Thymus (tissue), 11 donors: ENCODE data around the gene TMEM44. TPM values are rescaled to one million over a fixed set of nuclear protein-coding genes. Genes with fewer than 3 reads are reported as not detected.
A peak's percentile ranks its signal among the peaks of the same experiment; 100 is the strongest.

Source experiments
- DNase-seq, 9 donors: peaks; one replicate each; pipeline ENCODE4 v3.0.0-alpha.2; 2013; ENCODE audit warnings: low spot score in 9 of 9, low read depth in 6 of 9, missing footprints in 1 of 9
- H3K27ac ChIP-seq, 2 donors: one replicate each; pipeline ENCODE4 v1.5.1; 2013; ENCODE audit warnings: control low read depth in 1 of 2, low read depth in 1 of 2, low read length in 1 of 2, mild to moderate bottlenecking in 1 of 2, moderate library complexity in 1 of 2
- H3K27me3 ChIP-seq, 2 donors: one replicate each; pipeline ENCODE4 v1.5.1; 2013; ENCODE audit warnings: low read length in 1 of 2; ENCODE audit not compliant: control insufficient read depth in 2 of 2, insufficient read depth in 1 of 2
- H3K36me3 ChIP-seq, 2 donors: one replicate each; pipeline ENCODE4 v1.5.1; 2013; ENCODE audit warnings: low read length in 1 of 2, mild to moderate bottlenecking in 1 of 2, moderate library complexity in 1 of 2; ENCODE audit not compliant: control insufficient read depth in 2 of 2, insufficient read depth in 2 of 2
- H3K4me1 ChIP-seq, 2 donors: one replicate each; pipeline ENCODE4 v1.5.1; 2013; ENCODE audit warnings: low read length in 2 of 2; ENCODE audit not compliant: control insufficient read depth in 2 of 2, insufficient read depth in 2 of 2
- H3K4me3 ChIP-seq, 2 donors: one replicate each; pipeline ENCODE4 v1.5.1; 2013; ENCODE audit warnings: low read length in 2 of 2, control low read depth in 1 of 2, mild to moderate bottlenecking in 1 of 2
- H3K9me3 ChIP-seq, 2 donors: one replicate each; pipeline ENCODE4 v1.5.1; 2013; ENCODE audit warnings: low read length in 1 of 2, mild to moderate bottlenecking in 1 of 2; ENCODE audit not compliant: control insufficient read depth in 2 of 2, insufficient read depth in 1 of 2
- WGBS: extraction: QIAGEN DNeasy Blood & Tissue Kit; methylation state at CpG from one replicate; pipeline ENCODE4 v1.1.7; 2013; 5-methylcytosine and 5-hydroxymethylcytosine counted together
- polyA plus RNA-seq: library from polyadenylated mRNA; stranded (reverse); fragments of 200-250 nt; gene quantifications from one replicate; pipeline ENCODE4 v1.2.3, GENCODE V29; 2013
- total RNA-seq: library from RNA; stranded (reverse); fragments of 120-200 nt; gene quantifications from one replicate; pipeline ENCODE4 v1.2.4, GENCODE V29; 2013
- donor health status: healthy.

Gene TMEM44
- total and polyA plus RNA-seq, 2 donors = 2.4 to 7.1 TPM

DNA sequence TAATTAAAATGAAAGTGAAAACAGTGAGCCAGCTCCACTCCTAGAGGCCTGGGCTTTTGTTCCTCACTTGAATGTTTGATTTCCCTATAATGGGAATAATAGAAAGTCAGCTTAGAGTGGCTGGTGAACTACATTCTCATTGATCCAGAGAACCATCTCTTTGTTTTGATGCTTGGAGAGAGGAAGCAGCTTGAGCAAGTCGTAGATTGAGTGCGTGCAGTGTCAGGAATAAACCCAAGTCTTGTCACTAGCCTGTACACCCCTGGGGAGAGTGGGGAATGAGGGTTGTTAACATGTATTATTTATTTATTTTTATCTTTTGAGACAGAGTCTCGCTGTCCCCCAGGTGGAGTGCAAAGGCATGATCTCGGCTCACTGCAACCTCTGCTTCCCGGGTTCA lies 39.7 kb upstream of the TMEM44 start:
- Histone ChIP-seq H3K9me3 (no peaks in the 10 kb centered on the region), H3K36me3 (peaks cover 0 to 6% of the 10 kb centered on the region in 2 donors), H3K27ac (peak overlapping the region in 1 of 2 donors; percentile 77), H3K4me3 (peak overlapping the region; percentile 59 to 92), H3K4me1 (peaks cover 3 to 9% of the 10 kb centered on the region in 2 donors), H3K27me3 (peaks cover 4 to 14% of the 10 kb centered on the region in 2 donors)
- WGBS = 63% methylated on average over 5 of the region's 5 CpGs
- DNase-seq = no peak

DNA sequence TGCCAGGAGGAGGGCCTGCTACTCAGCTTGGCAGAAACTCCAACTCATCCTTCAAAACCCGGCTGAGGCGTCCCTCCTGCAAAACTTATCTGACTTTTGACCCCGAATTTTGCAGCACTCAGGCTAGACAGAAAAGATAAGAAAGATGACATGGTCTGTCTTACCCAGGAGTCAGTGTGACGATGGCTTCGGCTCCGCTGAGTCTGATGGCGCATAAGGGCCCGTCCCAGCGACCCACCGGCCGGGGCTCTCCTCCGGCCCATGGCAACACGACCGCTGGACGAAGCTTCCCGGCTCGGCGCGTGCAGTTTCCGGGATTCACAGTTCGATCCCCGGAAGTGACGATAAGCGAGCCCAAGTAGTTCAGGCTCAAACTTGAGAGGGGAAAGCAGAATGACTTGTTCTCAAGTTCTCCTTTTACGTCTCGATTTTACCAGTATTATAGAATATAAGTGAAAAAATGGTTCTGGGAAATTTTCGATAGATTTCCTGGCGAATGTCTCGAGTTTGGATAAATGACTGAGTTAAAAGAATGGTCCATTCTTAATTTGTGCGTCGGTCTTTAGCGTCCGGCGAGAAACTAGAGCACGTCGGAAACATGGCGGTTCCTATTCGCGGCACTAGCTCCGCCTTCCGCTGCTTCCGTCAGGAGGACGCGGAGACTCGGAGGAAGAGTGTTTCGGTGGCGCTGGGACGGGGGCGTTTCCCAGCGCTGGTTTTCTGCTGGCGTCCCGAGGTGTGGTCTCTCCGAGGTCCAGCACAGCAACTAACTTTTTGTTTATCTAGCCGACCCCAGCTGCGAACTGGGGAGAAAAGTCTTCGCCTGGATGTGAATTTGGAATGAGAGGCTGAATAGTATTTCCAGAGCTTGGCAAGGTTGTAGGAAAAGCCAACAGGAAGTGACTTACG lies 38.9 kb upstream of the TMEM44 start, which contains the start of gene LSG1:
TSS of gene LSG1 (minus strand) at position 292 of the 909 bp plus-strand sequence. CDS start at position 263, 29 bp downstream.
- H3K36me3 ChIP-seq = peaks cover 0 to 10% of the 10 kb centered on the region in 2 donors
- DNase-seq = peak; percentile 87 to 98 (median 95)
- WGBS = under 1% methylated on average over 57 of the region's 57 CpGs
- H3K27ac ChIP-seq = peak within 1 kb of the TSS; percentile 77 to 84
- H3K9me3 ChIP-seq = no peaks in the 10 kb centered on the region
- H3K27me3 ChIP-seq = peaks cover 4 to 14% of the 10 kb centered on the region in 2 donors
- peaks cover 3 to 9% of the 10 kb centered on the region in 2 donors for H3K4me1 ChIP-seq
- peak within 1 kb of the TSS; percentile 59 to 92 for H3K4me3 ChIP-seq

GRCh38 chr3:194671511-194671899 lies 38.3 kb upstream of the TMEM44 start:
- peak overlapping the region; percentile 59 to 92 for H3K4me3 ChIP-seq
- H3K27me3 ChIP-seq = peaks cover 4 to 14% of the 10 kb centered on the region in 2 donors
- DNase-seq = peak in 1 of 9 donors; percentile 35
- whole genome bisulfite sequencing = under 1% methylated on average over 5 of the region's 5 CpGs
- H3K36me3 ChIP-seq = peaks cover 0 to 10% of the 10 kb centered on the region in 2 donors
- peak overlapping the region; percentile 56 to 77 for H3K27ac ChIP-seq
- H3K4me1 ChIP-seq = peaks cover 3 to 9% of the 10 kb centered on the region in 2 donors
- H3K9me3 ChIP-seq = no peaks in the 10 kb centered on the region

DNA sequence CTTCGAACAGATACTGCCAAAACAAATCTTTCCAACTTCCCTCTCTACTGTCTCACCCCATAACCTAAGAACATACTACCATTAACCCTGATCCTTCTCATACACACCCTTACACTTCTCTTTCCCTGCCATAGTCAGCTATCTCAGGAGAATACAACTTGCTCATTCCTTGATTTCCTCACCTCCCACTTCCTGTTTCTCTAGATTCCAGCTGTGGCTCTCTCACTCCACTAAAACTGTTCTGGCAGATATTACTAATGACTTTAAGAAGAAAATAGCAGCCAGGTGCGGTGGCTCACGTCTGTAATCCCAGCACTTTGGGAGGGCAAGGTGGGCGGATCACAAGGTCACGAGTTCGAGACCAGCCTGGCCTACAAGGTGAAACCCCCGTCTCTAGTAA lies 34.1 kb upstream of the TMEM44 start:
- Histone ChIP-seq H3K27ac (no peak overlapping the region), H3K27me3 (no peaks in the 10 kb centered on the region), H3K36me3 (peaks cover 8 to 38% of the 10 kb centered on the region in 2 donors), H3K4me1 (peaks cover 3 to 6% of the 10 kb centered on the region in 2 donors), H3K9me3 (no peaks in the 10 kb centered on the region), H3K4me3 (no peak overlapping the region)
- DNase-seq = no peak
- 97% methylated on average over 7 of the region's 7 CpGs for WGBS

GRCh38 chr3:194664857-194665256 lies 31.6 kb upstream of the TMEM44 start:
- Histone ChIP-seq H3K4me1 (peaks cover 0 to 14% of the 10 kb centered on the region in 2 donors), H3K36me3 (peaks cover 17 to 52% of the 10 kb centered on the region in 2 donors), H3K9me3 (no peaks in the 10 kb centered on the region), H3K4me3 (no peak overlapping the region), H3K27ac (no peak overlapping the region), H3K27me3 (no peaks in the 10 kb centered on the region)
- no peak for DNase-seq
- 97% methylated on average over 7 of the region's 7 CpGs for WGBS

GRCh38 chr3:194661946-194662345 lies 28.7 kb upstream of the TMEM44 start:
- peaks cover 35 to 61% of the 10 kb centered on the region in 2 donors for H3K36me3 ChIP-seq
- WGBS = 84% methylated on average over 6 of the region's 6 CpGs
- DNase-seq = no peak
- H3K27me3 ChIP-seq = no peaks in the 10 kb centered on the region
- peaks cover 0 to 14% of the 10 kb centered on the region in 2 donors for H3K4me1 ChIP-seq
- peak overlapping the region in 1 of 2 donors; percentile 8 for H3K27ac ChIP-seq
- no peak overlapping the region for H3K4me3 ChIP-seq
- H3K9me3 ChIP-seq = no peaks in the 10 kb centered on the region

- no peak overlapping the region for H3K4me3 ChIP-seq
- H3K27ac ChIP-seq = no peak overlapping the region
- no peaks in the 10 kb centered on the region for H3K9me3 ChIP-seq
- peaks cover 0 to 14% of the 10 kb centered on the region in 2 donors for H3K4me1 ChIP-seq
- no peaks in the 10 kb centered on the region for H3K27me3 ChIP-seq
- peaks cover 35 to 61% of the 10 kb centered on the region in 2 donors for H3K36me3 ChIP-seq
- DNase-seq = peak in 3 of 9 donors; percentile 21 to 62 (median 48)
- 13% methylated on average over 3 of the region's 3 CpGs for WGBS
These were observed 28.2 kb upstream of the TMEM44 start for GRCh38 chr3:194661374-194661773.

- no peak overlapping the region for H3K27ac ChIP-seq
- no peak for DNase-seq
- no peak overlapping the region for H3K4me3 ChIP-seq
- no peaks in the 10 kb centered on the region for H3K27me3 ChIP-seq
- H3K4me1 ChIP-seq = peaks cover 0 to 14% of the 10 kb centered on the region in 2 donors
- peaks cover 32 to 52% of the 10 kb centered on the region in 2 donors for H3K36me3 ChIP-seq
- H3K9me3 ChIP-seq = no peaks in the 10 kb centered on the region
- WGBS = 98% methylated on average over 7 of the region's 7 CpGs
These were observed 26.6 kb upstream of the TMEM44 start for GRCh38 chr3:194659778-194660177.
